T-helper 2 cell treated with Interferon-gamma antibody and Interleukin-4, amounts not matched to agents 100 ng/mL and 5 ng/mL, for 36 hours (primary cell): ENCODE data around the gene ZNF175. TPM values are rescaled to one million over a fixed set of nuclear protein-coding genes. Genes with fewer than 3 reads are reported as not detected.

ENCODE experiments used
- intact Hi-C: fragments of 100-400 bp; cut with micrococcal nuclease; formaldehyde crosslinking; loops from one replicate; pipeline ENCODE4 v1.15.1; 2023
- total RNA-seq: library from RNA; stranded (reverse); gene quantifications from 2 replicates; pipeline ENCODE4 v1.2.3, GENCODE V29; 2022

The ZNF175 gene
- total RNA-seq, 1 donor from 2014 or later = 12.0 TPM

- intact Hi-C loops = no loop called here
These were observed 21.4 kb upstream of the ZNF175 start for GRCh38 chr19:51549533-51550324.

GRCh38 chr19:51550848-51551672 lies 20.0 kb upstream of the ZNF175 start:
- intact Hi-C loops = no loop called here

GRCh38 chr19:51551673-51552432 lies 19.2 kb upstream of the ZNF175 start:
- intact Hi-C loops = no loop called here

GRCh38 chr19:51552608-51552995 lies 18.5 kb upstream of the ZNF175 start:
- intact Hi-C loops = no loop called here

GRCh38 chr19:51552996-51553725 lies 17.9 kb upstream of the ZNF175 start:
- intact Hi-C loops = no loop called here

- intact Hi-C loops = no loop called here
These were observed 11.8 kb upstream of the ZNF175 start for GRCh38 chr19:51559240-51559639.

- intact Hi-C loops = no loop called here
These were observed 10.7 kb upstream of the ZNF175 start for GRCh38 chr19:51560339-51560738.

- intact Hi-C loops = no loop called here
These were observed 6.3 kb upstream of the ZNF175 start for GRCh38 chr19:51564791-51565190.

- intact Hi-C loops = no loop called here
These were observed 5.5 kb upstream of the ZNF175 start for GRCh38 chr19:51565583-51565982.

GRCh38 chr19:51566489-51567100 lies 4.5 kb upstream of the ZNF175 start:
- intact Hi-C loops = no loop called here

GRCh38 chr19:51567583-51567982 lies 3.5 kb upstream of the ZNF175 start:
- intact Hi-C loops = no loop called here

- intact Hi-C loops = no loop called here
These were observed 2.6 kb upstream of the ZNF175 start for GRCh38 chr19:51568456-51568855.

GRCh38 chr19:51571599-51571998 lies 516 bp downstream of the ZNF175 start:
- intact Hi-C loops = loop anchor here (1.0 kb wide), 1 partner anchor 23 kb away; no protein-coding TSS in a partner anchor

GRCh38 chr19:51572410-51572809 lies 1.3 kb downstream of the ZNF175 start:
- intact Hi-C loops = no loop called here

GRCh38 chr19:51572908-51573307 lies 1.8 kb downstream of the ZNF175 start:
- intact Hi-C loops = no loop called here

- intact Hi-C loops = no loop called here
These were observed 2.2 kb downstream of the ZNF175 start for GRCh38 chr19:51573331-51573730.

- intact Hi-C loops = no loop called here
These were observed 5.8 kb downstream of the ZNF175 start for GRCh38 chr19:51576850-51577249.

GRCh38 chr19:51586103-51586728 lies 15.1 kb downstream of the ZNF175 start:
- intact Hi-C loops = no loop called here

GRCh38 chr19:51586799-51587198 lies 15.7 kb downstream of the ZNF175 start:
- intact Hi-C loops = no loop called here
